Spleen (tissue), 7 donors: ENCODE data around the gene MYH10.

ENCODE experiments used
- CTCF ChIP-seq, 11 experiments: fragments of 200-600 bp in 7 of 11; fragments of 450-650 bp in 4 of 11; sonication (generic) in 4 of 11; IDR thresholded peaks in 8 of 11; conservative IDR thresholded peaks in 3 of 11; 1 replicate in 7 of 11; 2 replicates in 4 of 11; pipeline versions ENCODE4 v1.4.0 to v1.8.0; 2016 to 2021; ENCODE audit warnings: antibody characterized with exemption in 11 of 11, inconsistent platforms in 4 of 11, mild to moderate bottlenecking in 1 of 11
- POLR2A ChIP-seq, 3 donors: fragments of 450-650 bp; IDR thresholded peaks; one replicate each; pipeline ENCODE4 v1.5.1; 2017; ENCODE audit warnings: antibody characterized with exemption in 3 of 3, mild to moderate bottlenecking in 1 of 3
- POLR2AphosphoS5 ChIP-seq, 3 donors: sonication (generic); formaldehyde crosslinking; IDR thresholded peaks; one replicate each; pipeline ENCODE4 v1.5.1; 2017; ENCODE audit warnings: antibody characterized with exemption in 3 of 3
- donor health status: DM: no; HTN: no; CAD: no; lungs with moderate emphysema.
- donor health status: DM: no; HTN: no; CAD: no.
- donor health status: DM: no; HTN: no; CAD: no.

- TF ChIP-seq CTCF (IDR thresholded peaks at IDR 0.05 in 8 of 11, conservative IDR thresholded peaks at IDR 0.05 in 3 of 11) = no peak
- TF ChIP-seq POLR2A (IDR thresholded peaks at IDR 0.05) = no peak
- TF ChIP-seq POLR2AphosphoS5 (IDR thresholded peaks at IDR 0.05) = no peak
Observed at GRCh38 chr17:8593276-8593675, 37.2 kb downstream of the MYH10 start.
